Measurements from ENCODE around the gene ZDHHC8.

The ZDHHC8 gene

GRCh38 chr22:20181194-20181883 is 49.7 kb downstream of the ZDHHC8 start:
- no peak for DNase-seq

GRCh38 chr22:20181884-20182236 is 50.3 kb downstream of the ZDHHC8 start:
- DNase-seq, result no peak

GRCh38 chr22:20182365-20182764 is 50.8 kb downstream of the ZDHHC8 start:
- no peak for DNase-seq

GRCh38 chr22:20183101-20183500 is 51.5 kb downstream of the ZDHHC8 start:
- no peak for DNase-seq

- no peak for DNase-seq
Measured at GRCh38 chr22:20183823-20184222, 52.2 kb downstream of the ZDHHC8 start.

GRCh38 chr22:20184501-20185165 is 53.0 kb downstream of the ZDHHC8 start:
- DNase-seq, result no peak

- DNase-seq, result no peak
Measured at GRCh38 chr22:20185750-20186149, 54.1 kb downstream of the ZDHHC8 start.

GRCh38 chr22:20186183-20186870 is 54.7 kb downstream of the ZDHHC8 start:
- no peak for DNase-seq

- no peak for DNase-seq
Measured at GRCh38 chr22:20186871-20187546, 55.4 kb downstream of the ZDHHC8 start.

- DNase-seq, result no peak
Measured at GRCh38 chr22:20187777-20188566, 56.4 kb downstream of the ZDHHC8 start.

- DNase-seq, result no peak
Measured at GRCh38 chr22:20188567-20188877, 56.9 kb downstream of the ZDHHC8 start.

GRCh38 chr22:20191000-20191515 is 59.5 kb downstream of the ZDHHC8 start:
- no peak for DNase-seq

GRCh38 chr22:20191803-20192202 is 60.2 kb downstream of the ZDHHC8 start:
- DNase-seq, result no peak

- no peak for DNase-seq
Measured at GRCh38 chr22:20192293-20192971, 60.8 kb downstream of the ZDHHC8 start.

- no peak for DNase-seq
Measured at GRCh38 chr22:20192972-20193760, 61.6 kb downstream of the ZDHHC8 start.

- no peak for DNase-seq
Measured at GRCh38 chr22:20193761-20194494, 62.3 kb downstream of the ZDHHC8 start.

GRCh38 chr22:20194681-20195593 is 63.3 kb downstream of the ZDHHC8 start:
- no peak for DNase-seq

- no peak for DNase-seq
Measured at GRCh38 chr22:20196094-20196842, 64.7 kb downstream of the ZDHHC8 start.

Data from NCI-H1105 treated with DMSO at 0.1 percent for 48 hours (cell line).